G401 (cell line): ENCODE data around the gene HEXD. TPM values are rescaled to one million over a fixed set of nuclear protein-coding genes. Genes with fewer than 3 reads are reported as not detected.

Experiments
- DNase-seq: peaks from one replicate; pipeline ENCODE4 v3.0.0-alpha.2; 2015; ENCODE audit warnings: low spot score
- in situ Hi-C: cut with HindIII; loops from 2 replicates; pipeline ENCODE4 v1.10.0; 2016; ENCODE audit warnings: low sequenced_read_pairs, mixed read lengths
- total RNA-seq: library from RNA; depleted of rRNA; stranded (reverse); fragments of >200 nt; shearing (Covaris generic); gene quantifications from 2 replicates; pipeline ENCODE4 v1.2.3, GENCODE V29; 2014

The HEXD gene
- total RNA-seq, 1 experiment from 2014 or later: 27.4 TPM

GRCh38 chr17:82465023-82465603, 47.0 kb downstream of the HEXD start:
- in situ Hi-C loops: no loop called here
- DNase-seq: no peak

GRCh38 chr17:82468692-82469091, 50.5 kb downstream of the HEXD start:
- DNase-seq: no peak
- in situ Hi-C loops: no loop called here

GRCh38 chr17:82470065-82470464, 51.9 kb downstream of the HEXD start:
- no peak for DNase-seq
- in situ Hi-C loops: no loop called here

- in situ Hi-C loops: no loop called here
- no peak for DNase-seq
Measured at GRCh38 chr17:82474223-82475010, 56.3 kb downstream of the HEXD start.

GRCh38 chr17:82475458-82475857, 57.3 kb downstream of the HEXD start:
- in situ Hi-C loops: no loop called here
- DNase-seq: no peak

GRCh38 chr17:82477934-82478333, 59.8 kb downstream of the HEXD start:
- no peak for DNase-seq
- in situ Hi-C loops: no loop called here

GRCh38 chr17:82479602-82480001, 61.5 kb downstream of the HEXD start:
- DNase-seq: no peak
- in situ Hi-C loops: no loop called here

- no peak for DNase-seq
- in situ Hi-C loops: no loop called here
Measured at GRCh38 chr17:82480318-82480717, 62.2 kb downstream of the HEXD start.

GRCh38 chr17:82483204-82483660, 65.1 kb downstream of the HEXD start:
- in situ Hi-C loops: no loop called here
- DNase-seq: no peak

GRCh38 chr17:82483836-82484235, 65.7 kb downstream of the HEXD start:
- no peak for DNase-seq
- in situ Hi-C loops: no loop called here

GRCh38 chr17:82486231-82487094, 68.3 kb downstream of the HEXD start:
- in situ Hi-C loops: no loop called here
- no peak for DNase-seq

GRCh38 chr17:82487910-82488309, 69.8 kb downstream of the HEXD start:
- in situ Hi-C loops: no loop called here
- no peak for DNase-seq

GRCh38 chr17:82489117-82489516, 71.0 kb downstream of the HEXD start:
- no peak for DNase-seq
- in situ Hi-C loops: no loop called here

GRCh38 chr17:82489851-82490511, 71.8 kb downstream of the HEXD start:
- in situ Hi-C loops: no loop called here
- peak; percentile 30 for DNase-seq

- in situ Hi-C loops: no loop called here
- peak; percentile 26 for DNase-seq
Measured at GRCh38 chr17:82490512-82491195, 72.5 kb downstream of the HEXD start.

GRCh38 chr17:82491196-82491530, 73.0 kb downstream of the HEXD start:
- in situ Hi-C loops: no loop called here

GRCh38 chr17:82491533-82491932, 73.4 kb downstream of the HEXD start:
- in situ Hi-C loops: no loop called here
- no peak for DNase-seq

More at GRCh38 chr17:82491196-82491530, 73.0 kb downstream of the HEXD start:
- DNase-seq: peak; percentile 64
